Adrenal gland (tissue), 12 donors: ENCODE results near the gene TMEM150A. TPM values are rescaled to one million over a fixed set of nuclear protein-coding genes. Genes with fewer than 3 reads are reported as not detected.

Experiments used
- DNase-seq, 7 donors: peaks; one replicate each; pipeline ENCODE4 v3.0.0-alpha.2; 2019 to 2020
- H3K27ac ChIP-seq, 5 donors: fragments of 200-600 bp; sonication (generic) in 4 of 5; 1 replicate in 3 of 5; 2 replicates in 2 of 5; pipeline versions ENCODE4 v1.5.1 to v1.8.0; 2016 to 2020; ENCODE audit warnings: mild to moderate bottlenecking in 1 of 5
- H3K27me3 ChIP-seq: fragments of 200-600 bp; 2 replicates; pipeline ENCODE4 v1.8.0; 2021
- H3K36me3 ChIP-seq, 2 donors: fragments of 200-600 bp; replicated peaks in 1 of 2; 1 replicate in 1 of 2; 2 replicates in 1 of 2; pipeline versions ENCODE4 v1.5.1 to v1.8.0; 2018 to 2022
- H3K4me1 ChIP-seq, 2 donors: fragments of 200-600 bp; replicated peaks in 1 of 2; 1 replicate in 1 of 2; 2 replicates in 1 of 2; pipeline versions ENCODE4 v1.5.1 to v1.8.0; 2018 to 2021
- H3K4me3 ChIP-seq, 4 donors: fragments of 200-600 bp; sonication (generic) in 3 of 4; one replicate each; pipeline ENCODE4 v1.5.1; 2016 to 2018
- H3K9me3 ChIP-seq, 3 donors: fragments of 200-600 bp; sonication (generic) in 1 of 3; replicated peaks in 1 of 3; 1 replicate in 2 of 3; 2 replicates in 1 of 3; pipeline versions ENCODE4 v1.5.1 to v1.8.0; 2016 to 2021
- CTCF ChIP-seq, 6 experiments: fragments of 450-650 bp in 4 of 6; fragments of 200-600 bp in 2 of 6; sonication (generic) in 1 of 6; IDR thresholded peaks; 1 replicate in 5 of 6; 2 replicates in 1 of 6; pipeline versions ENCODE4 v1.5.1 to v1.8.0; 2016 to 2021; ENCODE audit warnings: antibody characterized with exemption in 6 of 6, mild to moderate bottlenecking in 2 of 6, moderate library complexity in 1 of 6
- POLR2A ChIP-seq, 2 donors: fragments of 450-650 bp; IDR thresholded peaks; one replicate each; pipeline ENCODE4 v1.6.1; 2017; ENCODE audit warnings: antibody characterized with exemption in 2 of 2, mild to moderate bottlenecking in 2 of 2, moderate library complexity in 1 of 2
- WGBS, 4 donors: extraction: QIAGEN DNeasy Blood & Tissue Kit in 2 of 4; methylation state at CpG; one replicate each; pipeline versions ENCODE4 v1.1.5 to v1.1.7; 2013 to 2017; 5-methylcytosine and 5-hydroxymethylcytosine counted together
- intact Hi-C, 2 donors: fragments of 100-400 bp; cut with DNase I; formaldehyde crosslinking; loops; one replicate each; pipeline versions ENCODE4 v1.14.1 to v1.15.0; 2022 to 2023
- polyA plus RNA-seq, 3 donors: library from polyadenylated mRNA; stranded (reverse); fragments of 200-250 nt in 2 of 3; fragments of 350-450 nt in 1 of 3; fragmentation: Illumina TruSeq in 1 of 3; extraction: RNeasy Lipid Tissue Mini Kit (QIAGEN cat#74804) in 1 of 3; gene quantifications; one replicate each; pipeline ENCODE4 v1.2.3, GENCODE V29; 2013 to 2014
- total RNA-seq, 9 donors: library from RNA; depleted of rRNA in 4 of 9; stranded (reverse); fragments of >200 nt in 4 of 9; fragments of 120-200 nt in 1 of 9; fragmentation: NEBNext Ultra II Directional in 1 of 9; extraction: Animal tissue kit (Norgen Biotek cat#: 25700) in 1 of 9; gene quantifications; one replicate each; pipeline versions ENCODE4 v1.1.0 to v1.2.4, GENCODE V29; 2013 to 2023
- donor health status: healthy with polysubstance abuse.
- donor health status: Bipolar disorder and iron deficiency.
- donor health status: DM: yes; HTN: yes; CAD: no.
- donor health status: DM: no; HTN: no; CAD: no.
- donor health status: DM: no; HTN: no; CAD: no.
- donor health status: DM: yes; HTN: yes; CAD: no.

The TMEM150A gene
- total and polyA plus RNA-seq, 12 donors = 11.6 to 79.1 (median 22.6) TPM

- 100% methylated on average over 1 of the region's 1 CpG for WGBS, 4 donors
- Histone ChIP-seq H3K27ac (no peak overlapping the region), H3K9me3 (no peaks in the 10 kb centered on the region), H3K4me3 (no peak overlapping the region), H3K36me3 (peaks cover 0 to 35% of the 10 kb centered on the region in 2 donors), H3K4me1 (peaks cover 8 to 27% of the 10 kb centered on the region in 2 donors), H3K27me3 (no peaks in the 10 kb centered on the region)
- no peak for TF ChIP-seq POLR2A (IDR thresholded peaks at IDR 0.05)
- TF ChIP-seq CTCF (IDR thresholded peaks at IDR 0.05) = no peak
- no peak for DNase-seq
- intact Hi-C loops = no loop called here
Measured at GRCh38 chr2:85558160-85558559, 44.3 kb downstream of the TMEM150A start.

- DNase-seq = no peak
- Histone ChIP-seq H3K27me3 (no peaks in the 10 kb centered on the region), H3K36me3 (peaks cover 0 to 45% of the 10 kb centered on the region in 2 donors), H3K4me1 (peaks cover 8 to 27% of the 10 kb centered on the region in 2 donors), H3K9me3 (no peaks in the 10 kb centered on the region), H3K4me3 (no peak overlapping the region), H3K27ac (no peak overlapping the region)
- no peak for TF ChIP-seq CTCF (IDR thresholded peaks at IDR 0.05)
- TF ChIP-seq POLR2A (IDR thresholded peaks at IDR 0.05) = no peak
- intact Hi-C loops = no loop called here
- WGBS, 4 donors = 91 to 94% (median 92%) methylated on average over 5 of the region's 5 CpGs
Measured at GRCh38 chr2:85557130-85557529, 45.4 kb downstream of the TMEM150A start.

GRCh38 chr2:85554980-85555612, 47.4 kb downstream of the TMEM150A start:
- intact Hi-C loops = no loop called here
- Histone ChIP-seq H3K4me3 (no peak overlapping the region), H3K36me3 (peaks cover 0 to 63% of the 10 kb centered on the region in 2 donors)

GRCh38 chr2:85553184-85553583, 49.3 kb downstream of the TMEM150A start:
- TF ChIP-seq POLR2A (IDR thresholded peaks at IDR 0.05) = no peak
- no peak for TF ChIP-seq CTCF (IDR thresholded peaks at IDR 0.05)
- Histone ChIP-seq H3K36me3 (peaks cover 0 to 58% of the 10 kb centered on the region in 2 donors), H3K4me1 (peaks cover 0 to 22% of the 10 kb centered on the region in 2 donors), H3K27me3 (no peaks in the 10 kb centered on the region), H3K4me3 (no peak overlapping the region), H3K9me3 (no peaks in the 10 kb centered on the region), H3K27ac (no peak overlapping the region)
- intact Hi-C loops = loop anchor here in 1 of 2 donors (2.0 kb wide), 1 partner anchor 132 kb away; no protein-coding TSS in a partner anchor
- DNase-seq = no peak
- WGBS, 4 donors = 68 to 89% (median 83%) methylated on average over 5 to 6 of the region's 6 CpGs

More at GRCh38 chr2:85554980-85555612, 47.4 kb downstream of the TMEM150A start:
- Histone ChIP-seq H3K27ac (no peak overlapping the region), H3K27me3 (no peaks in the 10 kb centered on the region), H3K4me1 (peaks cover 0 to 28% of the 10 kb centered on the region in 2 donors), H3K9me3 (no peaks in the 10 kb centered on the region)
- TF ChIP-seq POLR2A (IDR thresholded peaks at IDR 0.05) (no peak), CTCF (IDR thresholded peaks at IDR 0.05) (no peak)
- WGBS, 4 donors = 80 to 92% (median 89%) methylated on average over 3 of the region's 3 CpGs
- DNase-seq = no peak
